ENCODE measurements around the gene MEIOB. TPM values are rescaled to one million over a fixed set of nuclear protein-coding genes. Genes with fewer than 3 reads are reported as not detected.

Gene MEIOB
- total RNA-seq, 1 donor from 2014 or later = 3.7 TPM

DNA sequence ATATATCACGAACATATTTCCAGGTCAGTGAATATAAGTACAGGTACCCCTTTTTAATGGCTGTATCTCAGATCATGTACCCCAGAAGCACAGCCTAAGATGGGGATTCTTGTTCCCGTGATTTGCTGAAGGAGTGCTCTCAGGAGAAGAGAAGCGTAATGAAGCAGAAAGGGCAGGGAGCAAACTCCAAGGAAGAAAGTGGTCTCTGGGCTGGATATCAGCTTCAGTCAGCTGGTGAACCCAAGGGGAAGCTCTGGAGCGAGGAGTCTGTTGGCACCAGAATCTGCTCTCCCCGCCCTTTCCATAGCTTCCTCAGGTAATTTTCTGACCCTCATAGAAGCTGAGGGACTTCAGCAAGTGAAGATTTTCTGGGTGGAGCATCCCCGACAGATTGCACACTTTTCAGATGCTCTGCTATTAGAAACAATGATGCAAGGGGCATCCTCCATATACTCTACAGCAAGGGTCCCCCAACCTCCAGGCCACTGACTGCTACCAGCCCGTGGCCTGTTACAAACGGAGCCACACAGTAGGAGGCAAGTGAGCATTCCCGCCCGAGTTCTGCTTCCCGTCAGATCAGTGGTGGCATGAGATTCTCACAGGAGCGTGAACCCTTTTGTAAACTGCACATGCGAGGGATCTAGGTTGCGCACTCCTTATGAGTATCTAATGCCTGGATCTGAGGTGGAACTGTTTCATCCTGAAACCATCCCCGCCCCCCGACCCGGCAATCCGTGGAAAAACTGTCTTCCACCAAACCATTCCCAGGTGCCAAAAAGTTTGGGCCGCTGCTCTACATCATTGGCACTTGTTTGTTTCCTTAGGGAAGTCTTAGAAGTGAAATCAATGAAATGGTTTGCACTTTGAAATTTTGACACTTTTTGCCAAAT is 40.5 kb downstream of the MEIOB start:
- no peak overlapping the region for H3K4me2 ChIP-seq
- no peaks in the 10 kb centered on the region for H3K27me3 ChIP-seq
- Mint-ChIP-seq H3K4me3 (no peak overlapping the region), H3K4me1 (peaks cover 16% of the 10 kb centered on the region), H3K36me3 (peaks cover 1% of the 10 kb centered on the region), H3K9me3 (no peaks in the 10 kb centered on the region), H3K27me3 (ENCODE audit: insufficient read depth, low read depth) (peaks cover 9% of the 10 kb centered on the region), H3K27ac (no peak overlapping the region)
- H3K9ac ChIP-seq = no peak overlapping the region
- H3F3A ChIP-seq (ENCODE audit: low read depth) = peaks cover 6% of the 10 kb centered on the region
- H3K27ac ChIP-seq = no peak overlapping the region
- H3K4me1 ChIP-seq = peaks cover 11% of the 10 kb centered on the region
- no peaks in the 10 kb centered on the region for H4K20me1 ChIP-seq (ENCODE audit: low read depth)
- H3K9me3 ChIP-seq (ENCODE audit: low read depth) = no peaks in the 10 kb centered on the region
- H3K4me3 ChIP-seq = no peak overlapping the region
- no peaks in the 10 kb centered on the region for H3K36me3 ChIP-seq
- H2AFZ ChIP-seq (replicated peaks) = no peak overlapping the region
- TF ChIP-seq EZH2phosphoT487 (IDR thresholded peaks at IDR 0.05) (no peak), EZH2 (IDR thresholded peaks at IDR 0.05) (no peak)
- TF ChIP-seq, protein P1, sequence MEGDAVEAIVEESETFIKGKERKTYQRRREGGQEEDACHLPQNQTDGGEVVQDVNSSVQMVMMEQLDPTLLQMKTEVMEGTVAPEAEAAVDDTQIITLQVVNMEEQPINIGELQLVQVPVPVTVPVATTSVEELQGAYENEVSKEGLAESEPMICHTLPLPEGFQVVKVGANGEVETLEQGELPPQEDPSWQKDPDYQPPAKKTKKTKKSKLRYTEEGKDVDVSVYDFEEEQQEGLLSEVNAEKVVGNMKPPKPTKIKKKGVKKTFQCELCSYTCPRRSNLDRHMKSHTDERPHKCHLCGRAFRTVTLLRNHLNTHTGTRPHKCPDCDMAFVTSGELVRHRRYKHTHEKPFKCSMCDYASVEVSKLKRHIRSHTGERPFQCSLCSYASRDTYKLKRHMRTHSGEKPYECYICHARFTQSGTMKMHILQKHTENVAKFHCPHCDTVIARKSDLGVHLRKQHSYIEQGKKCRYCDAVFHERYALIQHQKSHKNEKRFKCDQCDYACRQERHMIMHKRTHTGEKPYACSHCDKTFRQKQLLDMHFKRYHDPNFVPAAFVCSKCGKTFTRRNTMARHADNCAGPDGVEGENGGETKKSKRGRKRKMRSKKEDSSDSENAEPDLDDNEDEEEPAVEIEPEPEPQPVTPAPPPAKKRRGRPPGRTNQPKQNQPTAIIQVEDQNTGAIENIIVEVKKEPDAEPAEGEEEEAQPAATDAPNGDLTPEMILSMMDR (IDR thresholded peaks at IDR 0.05) = no peak
- no peak for DNase-seq (ENCODE audit: low spot score)
- H3K79me2 ChIP-seq (ENCODE audit: low read depth) = peaks cover 19% of the 10 kb centered on the region

DNA sequence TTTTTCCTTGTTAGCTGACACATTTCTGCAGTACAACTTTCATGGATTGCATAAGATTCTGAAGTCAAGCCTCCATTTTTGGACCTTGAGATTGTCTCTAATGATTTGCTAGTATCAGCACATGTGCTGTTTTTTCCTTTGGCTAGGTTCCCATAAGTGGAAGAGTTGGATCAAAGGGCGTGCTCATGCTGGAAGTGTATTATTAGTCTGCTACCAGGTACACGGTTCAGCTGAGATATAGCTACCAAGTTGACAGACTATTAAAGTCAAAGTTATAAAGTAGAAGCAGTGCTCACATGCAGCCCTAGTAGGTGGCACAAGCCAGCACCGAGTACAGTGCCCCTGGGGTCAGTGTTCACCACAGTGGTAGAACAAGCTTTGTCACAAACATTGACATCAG is 41.8 kb downstream of the MEIOB start:
- Histone ChIP-seq H3K4me3 (no peak overlapping the region), H3F3A (ENCODE audit: low read depth) (peaks cover 12% of the 10 kb centered on the region), H3K9me3 (ENCODE audit: low read depth) (no peaks in the 10 kb centered on the region), H3K79me2 (ENCODE audit: low read depth) (peaks cover 26% of the 10 kb centered on the region), H3K36me3 (no peaks in the 10 kb centered on the region), H3K27me3 (no peaks in the 10 kb centered on the region), H4K20me1 (ENCODE audit: low read depth) (peaks cover 7% of the 10 kb centered on the region), H2AFZ (replicated peaks) (no peak overlapping the region), H3K9ac (no peak overlapping the region), H3K27ac (no peak overlapping the region), H3K4me1 (peaks cover 15% of the 10 kb centered on the region), H3K4me2 (no peak overlapping the region)
- H3K36me3 Mint-ChIP-seq = peaks cover 1% of the 10 kb centered on the region
- no peak overlapping the region for H3K27ac Mint-ChIP-seq
- H3K9me3 Mint-ChIP-seq = no peaks in the 10 kb centered on the region
- H3K4me1 Mint-ChIP-seq = peaks cover 21% of the 10 kb centered on the region
- DNase-seq (ENCODE audit: low spot score) = no peak
- H3K27me3 Mint-ChIP-seq (ENCODE audit: insufficient read depth, low read depth) = peaks cover 9% of the 10 kb centered on the region
- H3K4me3 Mint-ChIP-seq = no peak overlapping the region
- TF ChIP-seq EZH2phosphoT487 (IDR thresholded peaks at IDR 0.05) (no peak), EZH2 (IDR thresholded peaks at IDR 0.05) (no peak)
- TF ChIP-seq, protein P1 (IDR thresholded peaks at IDR 0.05) = no peak

DNA sequence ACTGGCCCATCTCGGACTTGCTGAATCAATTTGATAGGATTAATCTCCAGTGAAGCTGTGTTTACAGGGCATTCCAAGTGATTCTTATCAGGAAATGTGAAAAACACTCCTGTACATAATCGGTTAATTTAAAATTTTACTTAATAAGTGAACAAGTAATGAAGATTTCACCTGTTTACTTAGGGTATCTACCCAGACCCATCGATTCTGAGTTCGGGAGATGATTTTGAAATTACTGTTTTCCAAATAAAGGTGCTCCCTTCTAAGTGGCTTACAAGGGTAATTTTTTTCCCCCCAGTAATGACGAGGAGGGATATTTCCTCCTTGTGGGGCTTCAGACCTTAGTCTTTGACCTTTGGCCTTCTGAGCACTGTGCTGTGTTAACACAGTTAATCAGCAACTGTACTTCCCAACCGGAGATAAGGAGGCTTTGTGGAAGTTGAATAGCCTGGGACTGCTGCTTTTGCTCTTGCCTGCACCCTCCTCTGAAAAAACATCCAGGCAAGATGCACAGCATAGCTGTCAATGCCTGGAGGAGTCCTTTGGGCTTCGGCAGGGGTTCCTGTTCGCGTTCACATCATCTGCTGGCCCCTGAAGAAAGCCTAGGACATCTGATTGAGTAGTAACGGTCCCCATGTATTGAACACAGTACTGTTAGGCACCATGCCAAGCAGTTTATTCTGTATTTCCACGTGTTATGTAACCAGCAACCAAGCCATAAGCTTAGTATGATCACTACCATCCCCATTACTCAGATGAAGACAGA is 43.1 kb downstream of the MEIOB start:
- peaks cover 9% of the 10 kb centered on the region for H3K27me3 Mint-ChIP-seq (ENCODE audit: insufficient read depth, low read depth)
- no peak overlapping the region for H3K9ac ChIP-seq
- peaks cover 1% of the 10 kb centered on the region for H3K36me3 Mint-ChIP-seq
- H3F3A ChIP-seq (ENCODE audit: low read depth) = peaks cover 19% of the 10 kb centered on the region
- no peak overlapping the region for H3K27ac Mint-ChIP-seq
- no peaks in the 10 kb centered on the region for H3K9me3 Mint-ChIP-seq
- H3K4me2 ChIP-seq = peak overlapping the region; percentile 95
- H3K36me3 ChIP-seq = no peaks in the 10 kb centered on the region
- no peaks in the 10 kb centered on the region for H3K27me3 ChIP-seq
- peak overlapping the region; percentile 73 for H3K4me3 ChIP-seq
- peaks cover 22% of the 10 kb centered on the region for H3K4me1 Mint-ChIP-seq
- H3K27ac ChIP-seq = no peak overlapping the region
- peaks cover 20% of the 10 kb centered on the region for H4K20me1 ChIP-seq (ENCODE audit: low read depth)
- peaks cover 15% of the 10 kb centered on the region for H3K4me1 ChIP-seq
- TF ChIP-seq EZH2 (IDR thresholded peaks at IDR 0.05) = no peak
- TF ChIP-seq EZH2phosphoT487 (IDR thresholded peaks at IDR 0.05) = no peak
- TF ChIP-seq, protein P1 (IDR thresholded peaks at IDR 0.05) = no peak
- H2AFZ ChIP-seq (replicated peaks) = no peak overlapping the region
- no peak for DNase-seq (ENCODE audit: low spot score)
- H3K9me3 ChIP-seq (ENCODE audit: low read depth) = no peaks in the 10 kb centered on the region
- H3K79me2 ChIP-seq (ENCODE audit: low read depth) = peaks cover 28% of the 10 kb centered on the region
- H3K4me3 Mint-ChIP-seq = peak overlapping the region; percentile 95
